ENCODE data around the gene SEC22A.
"Not testable (repeated sequence)": the region's sequence is repeated elsewhere in the genome, so short reads cannot be mapped to it uniquely, and the experiment has no call there.

SEC22A gene

GRCh38 chr3:123218990-123219389 lies 17.2 kb downstream of the SEC22A start:
- TF ChIP-seq ZNF274 (IDR thresholded peaks at IDR 0.05; ENCODE audit: low read depth, low read length) = no peak
- no peak overlapping the region for H3K4me3 ChIP-seq (ENCODE audit: low read length)

- not testable (repeated sequence) for H3K4me3 ChIP-seq (ENCODE audit: low read length)
Observed at GRCh38 chr3:123221369-123221768, 19.6 kb downstream of the SEC22A start.

- no peak for TF ChIP-seq ZNF274 (IDR thresholded peaks at IDR 0.05; ENCODE audit: low read depth, low read length)
- H3K4me3 ChIP-seq (ENCODE audit: low read length) = no peak overlapping the region
Observed at GRCh38 chr3:123225016-123225415, 23.3 kb downstream of the SEC22A start.

- H3K4me3 ChIP-seq (ENCODE audit: low read length) = no peak overlapping the region
- TF ChIP-seq ZNF274 (IDR thresholded peaks at IDR 0.05; ENCODE audit: low read depth, low read length) = no peak
Observed at GRCh38 chr3:123226549-123226948, 24.8 kb downstream of the SEC22A start.

GRCh38 chr3:123229145-123229544 lies 27.4 kb downstream of the SEC22A start:
- no peak overlapping the region for H3K4me3 ChIP-seq (ENCODE audit: low read length)
- no peak for TF ChIP-seq ZNF274 (IDR thresholded peaks at IDR 0.05; ENCODE audit: low read depth, low read length)

GRCh38 chr3:123236902-123237301 lies 35.2 kb downstream of the SEC22A start:
- TF ChIP-seq ZNF274 (IDR thresholded peaks at IDR 0.05; ENCODE audit: low read depth, low read length) = no peak

GRCh38 chr3:123239186-123239585 lies 37.4 kb downstream of the SEC22A start:
- H3K4me3 ChIP-seq (ENCODE audit: low read length) = not testable (repeated sequence)

More at GRCh38 chr3:123236902-123237301, 35.2 kb downstream of the SEC22A start:
- H3K4me3 ChIP-seq (ENCODE audit: low read length) = no peak overlapping the region

GRCh38 chr3:123239756-123240155 lies 38.0 kb downstream of the SEC22A start:
- TF ChIP-seq ZNF274 (IDR thresholded peaks at IDR 0.05; ENCODE audit: low read depth, low read length) = no peak
- no peak overlapping the region for H3K4me3 ChIP-seq (ENCODE audit: low read length)

GRCh38 chr3:123244128-123244527 lies 42.4 kb downstream of the SEC22A start:
- no peak overlapping the region for H3K4me3 ChIP-seq (ENCODE audit: low read length)
- TF ChIP-seq ZNF274 (IDR thresholded peaks at IDR 0.05; ENCODE audit: low read depth, low read length) = no peak

- no peak for TF ChIP-seq ZNF274 (IDR thresholded peaks at IDR 0.05; ENCODE audit: low read depth, low read length)
- no peak overlapping the region for H3K4me3 ChIP-seq (ENCODE audit: low read length)
Observed at GRCh38 chr3:123246866-123247265, 45.1 kb downstream of the SEC22A start.

GRCh38 chr3:123256256-123256655 lies 54.5 kb downstream of the SEC22A start:
- no peak overlapping the region for H3K4me3 ChIP-seq (ENCODE audit: low read length)
- TF ChIP-seq ZNF274 (IDR thresholded peaks at IDR 0.05; ENCODE audit: low read depth, low read length) = no peak

- no peak for TF ChIP-seq ZNF274 (IDR thresholded peaks at IDR 0.05; ENCODE audit: low read depth, low read length)
Observed at GRCh38 chr3:123258359-123258758, 56.6 kb downstream of the SEC22A start.

GRCh38 chr3:123258811-123259420 lies 57.2 kb downstream of the SEC22A start:
- no peak overlapping the region for H3K4me3 ChIP-seq (ENCODE audit: low read length)
- TF ChIP-seq ZNF274 (IDR thresholded peaks at IDR 0.05; ENCODE audit: low read depth, low read length) = no peak

More at GRCh38 chr3:123258359-123258758, 56.6 kb downstream of the SEC22A start:
- H3K4me3 ChIP-seq (ENCODE audit: low read length) = no peak overlapping the region

GRCh38 chr3:123261666-123262065 lies 59.9 kb downstream of the SEC22A start:
- H3K4me3 ChIP-seq (ENCODE audit: low read length) = no peak overlapping the region

GRCh38 chr3:123262226-123262625 lies 60.5 kb downstream of the SEC22A start:
- H3K4me3 ChIP-seq (ENCODE audit: low read length) = no peak overlapping the region
- TF ChIP-seq ZNF274 (IDR thresholded peaks at IDR 0.05; ENCODE audit: low read depth, low read length) = no peak

More at GRCh38 chr3:123261666-123262065, 59.9 kb downstream of the SEC22A start:
- TF ChIP-seq ZNF274 (IDR thresholded peaks at IDR 0.05; ENCODE audit: low read depth, low read length) = no peak

- no peak overlapping the region for H3K4me3 ChIP-seq (ENCODE audit: low read length)
- no peak for TF ChIP-seq ZNF274 (IDR thresholded peaks at IDR 0.05; ENCODE audit: low read depth, low read length)
Observed at GRCh38 chr3:123262868-123263267, 61.1 kb downstream of the SEC22A start.

Data from GM08714 (cell line).